Body of pancreas (tissue), 4 donors: ENCODE data around the gene VPS39. TPM values are rescaled to one million over a fixed set of nuclear protein-coding genes. Genes with fewer than 3 reads are reported as not detected.
A peak's percentile ranks its signal among the peaks of the same experiment; 100 is the strongest.

ENCODE experiments used
- ATAC-seq: fragments of 150-250 bp; one replicate; pipeline ENCODE4 v1.9.1; 2016
- DNase-seq, 4 donors: peaks; one replicate each; pipeline ENCODE4 v3.0.0-alpha.2; 2019
- H3K27ac ChIP-seq, 4 donors: fragments of 200-600 bp; sonication (generic); 1 replicate in 3 of 4; 2 replicates in 1 of 4; pipeline versions ENCODE4 v1.5.1 to v1.6.1; 2016 to 2019; ENCODE audit warnings: mild to moderate bottlenecking in 1 of 4, mixed read lengths in 1 of 4, moderate library complexity in 1 of 4
- H3K27me3 ChIP-seq, 2 donors: fragments of 200-600 bp; sonication (generic); one replicate each; pipeline ENCODE4 v1.6.0; 2016; ENCODE audit warnings: mild to moderate bottlenecking in 1 of 2
- H3K36me3 ChIP-seq, 2 donors: fragments of 200-600 bp; sonication (generic); replicated peaks in 1 of 2; 2 replicates each; pipeline ENCODE4 v1.5.1; 2016; ENCODE audit warnings: low read depth in 2 of 2; ENCODE audit not compliant: insufficient read depth in 1 of 2
- H3K4me1 ChIP-seq: fragments of 200-600 bp; sonication (generic); one replicate; pipeline ENCODE4 v1.6.0; 2016
- H3K4me3 ChIP-seq, 2 donors: fragments of 200-600 bp; sonication (generic); 1 replicate in 1 of 2; 2 replicates in 1 of 2; pipeline ENCODE4 v1.5.1; 2016 to 2019
- H3K9me3 ChIP-seq, 3 donors: fragments of 200-600 bp; sonication (generic); 1 replicate in 2 of 3; 2 replicates in 1 of 3; pipeline ENCODE4 v1.5.1; 2016
- POLR2A ChIP-seq, 3 donors: fragments of 450-650 bp; IDR thresholded peaks; one replicate each; pipeline ENCODE4 v1.6.1; 2016; ENCODE audit warnings: antibody characterized with exemption in 3 of 3, mild to moderate bottlenecking in 2 of 3
- WGBS, 2 donors: methylation state at CpG; one replicate each; pipeline ENCODE4 v1.1.5; 2017; 5-methylcytosine and 5-hydroxymethylcytosine counted together
- intact Hi-C: fragments of 100-400 bp; cut with DNase I; formaldehyde crosslinking; loops from one replicate; pipeline ENCODE4 v1.15.1; 2023
- total RNA-seq, 2 donors: library from RNA; depleted of rRNA; stranded (reverse); fragments of >200 nt; gene quantifications; one replicate each; pipeline ENCODE4 v1.1.0, GENCODE V29; 2016
- TF ChIP-seq, protein P1 (sequence below), 7 experiments: fragments of 450-650 bp in 4 of 7; fragments of 200-600 bp in 3 of 7; sonication (generic) in 3 of 7; IDR thresholded peaks; one replicate each; pipeline ENCODE4 v1.5.1; 2016 to 2019; ENCODE audit warnings: antibody characterized with exemption in 7 of 7

VPS39 gene
- total RNA-seq, 2 donors from 2014 or later, result 48.5 to 133 TPM

DNA sequence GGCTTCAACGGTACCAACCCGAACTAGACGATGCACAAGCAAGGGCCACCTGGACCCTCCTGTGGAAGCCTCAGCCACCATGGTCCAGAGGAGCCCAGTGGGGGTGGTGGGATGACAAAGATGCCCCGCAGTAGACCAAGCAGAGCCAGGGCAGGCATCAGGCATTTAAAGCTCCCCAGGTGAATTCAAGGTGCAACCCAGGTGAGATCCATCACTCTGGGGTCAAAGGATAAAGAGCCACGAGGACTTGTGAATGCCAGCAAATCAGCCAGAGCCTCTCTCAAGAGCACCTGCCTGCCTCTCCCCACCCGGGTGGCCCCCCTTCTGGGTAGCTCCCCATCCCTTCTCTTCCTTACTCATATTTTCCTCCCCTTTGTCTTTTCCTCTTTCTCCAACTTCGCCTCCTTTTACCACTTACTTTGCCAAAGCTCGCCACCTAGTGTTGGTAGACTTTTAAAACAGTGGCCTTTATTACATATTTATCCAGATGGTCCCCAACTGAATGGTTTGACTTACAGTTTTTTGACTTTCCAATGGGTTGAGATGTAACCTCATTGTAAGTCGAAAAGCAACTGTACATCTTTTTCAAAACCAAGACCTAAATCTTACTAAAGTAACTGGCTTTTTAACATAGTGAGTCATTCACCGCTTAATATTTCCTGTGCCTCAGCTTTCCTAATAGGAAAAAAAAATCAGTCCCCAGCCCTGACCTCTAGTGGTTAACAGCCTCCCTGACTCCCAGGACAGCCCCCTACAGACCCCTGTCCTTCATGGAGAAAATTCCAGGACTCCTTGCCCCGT, 70.4 kb downstream of the VPS39 start:
- intact Hi-C loops, result loop anchor here (5.0 kb wide), 1 partner anchor 70 kb away; no protein-coding TSS in a partner anchor
- Histone ChIP-seq H3K9me3 (no peaks in the 10 kb centered on the region), H3K27me3 (no peaks in the 10 kb centered on the region), H3K4me3 (no peak overlapping the region), H3K27ac (no peak overlapping the region), H3K36me3 (no peaks in the 10 kb centered on the region), H3K4me1 (no peaks in the 10 kb centered on the region)
- 41 to 42% methylated on average over 10 to 11 of the region's 11 CpGs for WGBS, 2 donors
- ATAC-seq (peak; percentile 38), DNase-seq (peak in 2 of 4 donors; percentile 33 to 50)
- TF ChIP-seq, protein P1, sequence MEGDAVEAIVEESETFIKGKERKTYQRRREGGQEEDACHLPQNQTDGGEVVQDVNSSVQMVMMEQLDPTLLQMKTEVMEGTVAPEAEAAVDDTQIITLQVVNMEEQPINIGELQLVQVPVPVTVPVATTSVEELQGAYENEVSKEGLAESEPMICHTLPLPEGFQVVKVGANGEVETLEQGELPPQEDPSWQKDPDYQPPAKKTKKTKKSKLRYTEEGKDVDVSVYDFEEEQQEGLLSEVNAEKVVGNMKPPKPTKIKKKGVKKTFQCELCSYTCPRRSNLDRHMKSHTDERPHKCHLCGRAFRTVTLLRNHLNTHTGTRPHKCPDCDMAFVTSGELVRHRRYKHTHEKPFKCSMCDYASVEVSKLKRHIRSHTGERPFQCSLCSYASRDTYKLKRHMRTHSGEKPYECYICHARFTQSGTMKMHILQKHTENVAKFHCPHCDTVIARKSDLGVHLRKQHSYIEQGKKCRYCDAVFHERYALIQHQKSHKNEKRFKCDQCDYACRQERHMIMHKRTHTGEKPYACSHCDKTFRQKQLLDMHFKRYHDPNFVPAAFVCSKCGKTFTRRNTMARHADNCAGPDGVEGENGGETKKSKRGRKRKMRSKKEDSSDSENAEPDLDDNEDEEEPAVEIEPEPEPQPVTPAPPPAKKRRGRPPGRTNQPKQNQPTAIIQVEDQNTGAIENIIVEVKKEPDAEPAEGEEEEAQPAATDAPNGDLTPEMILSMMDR (IDR thresholded peaks at IDR 0.05), result peak; percentile 33 to 69 (median 63)
- no peak for TF ChIP-seq POLR2A (IDR thresholded peaks at IDR 0.05)

DNA sequence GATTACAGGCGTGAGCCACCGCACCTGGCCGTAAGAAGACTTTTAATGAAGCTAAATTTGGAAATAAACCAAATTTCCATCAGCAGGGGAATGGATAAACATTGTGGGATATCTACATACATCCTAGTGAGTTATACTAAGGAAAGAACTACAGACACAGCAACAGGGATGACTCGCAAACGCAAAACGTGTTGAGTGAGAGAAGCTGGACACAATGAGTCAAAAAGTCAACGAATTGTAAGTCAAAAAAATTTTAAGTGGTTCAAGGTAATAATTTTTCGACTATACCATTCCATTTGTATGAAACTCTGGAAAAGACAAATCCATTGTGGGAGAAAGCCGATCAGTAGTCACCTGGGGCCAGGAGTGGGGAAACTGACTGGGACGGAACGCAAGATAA, 71.6 kb downstream of the VPS39 start:
- Histone ChIP-seq H3K4me1 (no peaks in the 10 kb centered on the region), H3K27ac (no peak overlapping the region), H3K9me3 (no peaks in the 10 kb centered on the region), H3K4me3 (no peak overlapping the region), H3K27me3 (no peaks in the 10 kb centered on the region), H3K36me3 (no peaks in the 10 kb centered on the region)
- intact Hi-C loops, result loop anchor here (5.0 kb wide), 1 partner anchor 69 kb away; no protein-coding TSS in a partner anchor
- ATAC-seq (no peak), DNase-seq (no peak)
- no peak for TF ChIP-seq POLR2A (IDR thresholded peaks at IDR 0.05)
- WGBS, 2 donors, result 66 to 75% methylated on average over 11 of the region's 11 CpGs

DNA sequence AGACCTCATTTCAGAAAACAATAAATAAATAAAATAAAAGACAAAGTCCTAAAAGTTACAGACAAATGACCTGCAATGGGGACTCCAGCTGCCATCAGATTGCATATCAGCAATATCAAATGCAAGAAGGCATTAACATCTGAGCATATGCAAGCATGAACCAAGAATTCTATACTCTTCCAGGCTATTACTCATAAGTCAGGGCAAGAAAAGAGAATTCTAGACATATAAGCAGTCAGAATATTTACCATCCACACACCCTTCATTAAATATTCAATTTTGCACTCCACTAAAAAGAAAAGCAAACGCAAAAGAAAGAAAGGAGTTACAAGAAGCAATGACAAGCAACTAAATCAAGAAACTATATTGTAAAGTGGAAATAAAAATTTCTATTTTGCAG, 72.8 kb downstream of the VPS39 start:
- intact Hi-C loops, result loop anchor here (5.0 kb wide), 1 partner anchor 68 kb away; no protein-coding TSS in a partner anchor
- Histone ChIP-seq H3K27me3 (no peaks in the 10 kb centered on the region), H3K4me3 (no peak overlapping the region), H3K36me3 (no peaks in the 10 kb centered on the region), H3K9me3 (no peaks in the 10 kb centered on the region), H3K4me1 (no peaks in the 10 kb centered on the region), H3K27ac (no peak overlapping the region)
- 82 to 89% methylated on average over 1 of the region's 1 CpG for WGBS, 2 donors
- ATAC-seq (no peak), DNase-seq (no peak)
- no peak for TF ChIP-seq POLR2A (IDR thresholded peaks at IDR 0.05)
- TF ChIP-seq, protein P1 (IDR thresholded peaks at IDR 0.05), result no peak

DNA sequence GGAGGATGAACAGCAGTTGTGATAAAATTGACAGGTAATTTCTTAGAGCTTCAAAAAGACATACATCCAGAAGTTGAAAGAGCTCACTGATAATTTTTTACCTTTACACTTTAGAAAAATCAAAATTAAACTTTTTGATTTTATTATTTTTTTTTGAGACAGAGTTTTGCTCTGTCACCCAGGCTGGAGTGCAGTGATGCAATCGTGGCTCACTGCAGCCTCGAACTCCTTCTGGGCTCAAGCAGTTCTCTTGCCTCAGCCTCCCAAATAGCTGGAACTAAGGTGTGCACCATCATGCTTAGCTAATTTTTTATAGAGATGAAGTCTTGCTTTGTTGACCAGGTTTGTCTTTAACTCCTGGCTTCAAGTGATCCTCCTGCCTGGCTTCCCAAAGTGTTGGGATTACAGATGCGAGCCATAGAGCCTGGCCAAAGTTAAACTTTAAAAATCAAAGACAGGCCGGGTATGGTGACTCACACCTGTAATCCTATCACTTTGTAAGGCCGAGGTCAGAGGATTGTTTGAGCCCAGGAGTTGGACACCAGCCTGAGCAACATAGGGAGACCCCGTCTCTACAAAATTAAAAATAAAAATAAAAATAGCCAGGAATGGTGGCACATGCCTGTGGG, 73.4 kb downstream of the VPS39 start:
- Histone ChIP-seq H3K4me1 (no peaks in the 10 kb centered on the region), H3K27me3 (no peaks in the 10 kb centered on the region), H3K4me3 (no peak overlapping the region), H3K27ac (no peak overlapping the region), H3K36me3 (no peaks in the 10 kb centered on the region), H3K9me3 (no peaks in the 10 kb centered on the region)
- intact Hi-C loops, result loop anchor here (5.0 kb wide), 1 partner anchor 67 kb away; no protein-coding TSS in a partner anchor
- DNase-seq (no peak), ATAC-seq (no peak)
- TF ChIP-seq, protein P1 (IDR thresholded peaks at IDR 0.05), result no peak
- TF ChIP-seq POLR2A (IDR thresholded peaks at IDR 0.05), result no peak
- 52 to 62% methylated on average over 6 of the region's 6 CpGs for WGBS, 2 donors

DNA sequence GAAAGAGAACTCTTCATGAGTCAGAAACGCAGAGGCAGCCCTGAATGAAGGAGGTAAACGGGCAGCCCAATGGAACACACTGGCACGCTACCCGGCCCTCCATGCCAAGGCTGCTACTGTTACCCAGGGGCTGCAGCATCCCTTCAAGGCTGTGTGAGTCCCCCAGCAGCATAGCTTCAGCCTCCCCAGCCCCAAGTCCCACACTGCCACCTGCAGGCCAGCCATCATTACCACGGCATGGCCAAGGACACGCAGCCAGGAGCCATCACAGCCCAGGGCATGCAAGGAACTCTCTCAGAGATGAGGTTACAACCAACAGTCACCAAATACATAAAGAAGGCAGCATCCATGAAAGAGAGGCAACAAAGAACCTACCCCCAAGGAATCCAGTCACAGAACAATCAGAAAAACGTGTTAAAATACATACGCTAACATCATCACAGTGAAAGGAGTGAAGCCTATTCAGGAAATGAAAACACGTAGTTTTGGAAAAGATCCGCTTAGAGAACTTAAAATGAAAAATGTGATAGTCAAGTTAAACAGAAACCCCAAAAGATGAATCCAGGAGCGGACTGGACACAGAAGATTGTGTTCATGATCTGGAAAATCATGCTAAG, 74.1 kb downstream of the VPS39 start:
- TF ChIP-seq, protein P1 (IDR thresholded peaks at IDR 0.05), result peak; percentile 41 to 63 (median 54)
- no peak for TF ChIP-seq POLR2A (IDR thresholded peaks at IDR 0.05)
- H3K27me3 ChIP-seq, result no peaks in the 10 kb centered on the region
- no peaks in the 10 kb centered on the region for H3K4me1 ChIP-seq
- peak; percentile 56 to 64 (median 60) for DNase-seq
- no peak overlapping the region for H3K4me3 ChIP-seq
- 47 to 50% methylated on average over 11 of the region's 11 CpGs for WGBS, 2 donors
- H3K9me3 ChIP-seq, result no peaks in the 10 kb centered on the region
- ATAC-seq, result peak; percentile 79
- no peaks in the 10 kb centered on the region for H3K36me3 ChIP-seq
- no peak overlapping the region for H3K27ac ChIP-seq
- intact Hi-C loops, result no loop called here
